Measurements from ENCODE around the gene RNF207. TPM values are rescaled to one million over a fixed set of nuclear protein-coding genes. Genes with fewer than 3 reads are reported as not detected.

The RNF207 gene
- total RNA-seq, 1 donor from 2014 or later, result 5.6 TPM

DNA sequence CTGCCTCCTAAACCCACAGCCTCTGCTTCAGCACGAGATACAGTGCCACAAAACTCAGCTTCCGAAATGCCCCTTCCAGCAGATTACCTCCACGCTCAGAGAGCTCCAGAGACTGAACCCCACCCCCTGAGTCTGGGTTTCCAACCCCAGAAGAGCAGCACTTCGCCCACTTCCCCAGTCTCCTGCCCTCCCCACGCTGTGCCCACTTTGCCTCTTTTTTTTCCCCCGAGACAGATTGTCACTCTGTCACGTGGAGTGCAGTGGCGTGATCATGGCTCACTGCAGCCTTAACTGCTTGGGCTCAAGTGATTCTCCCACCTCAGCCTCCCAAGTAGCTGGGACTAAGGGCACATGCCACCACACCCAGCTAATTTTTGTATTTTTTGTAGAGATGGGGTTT, 19.7 kb downstream of the RNF207 start:
- H3K4me1 Mint-ChIP-seq (ENCODE audit: low read depth, unreplicated experiment), result no peaks in the 10 kb centered on the region
- no peak overlapping the region for H3K27ac Mint-ChIP-seq (ENCODE audit: unreplicated experiment)
- DNase-seq, result no peak
- no peak overlapping the region for H3K4me3 Mint-ChIP-seq (ENCODE audit: unreplicated experiment)
- no peaks in the 10 kb centered on the region for H3K27me3 Mint-ChIP-seq (ENCODE audit: unreplicated experiment)
- H3K36me3 Mint-ChIP-seq (ENCODE audit: unreplicated experiment), result no peaks in the 10 kb centered on the region
- H3K9me3 Mint-ChIP-seq (ENCODE audit: unreplicated experiment), result peaks cover 8% of the 10 kb centered on the region
- TF ChIP-seq, protein P1, sequence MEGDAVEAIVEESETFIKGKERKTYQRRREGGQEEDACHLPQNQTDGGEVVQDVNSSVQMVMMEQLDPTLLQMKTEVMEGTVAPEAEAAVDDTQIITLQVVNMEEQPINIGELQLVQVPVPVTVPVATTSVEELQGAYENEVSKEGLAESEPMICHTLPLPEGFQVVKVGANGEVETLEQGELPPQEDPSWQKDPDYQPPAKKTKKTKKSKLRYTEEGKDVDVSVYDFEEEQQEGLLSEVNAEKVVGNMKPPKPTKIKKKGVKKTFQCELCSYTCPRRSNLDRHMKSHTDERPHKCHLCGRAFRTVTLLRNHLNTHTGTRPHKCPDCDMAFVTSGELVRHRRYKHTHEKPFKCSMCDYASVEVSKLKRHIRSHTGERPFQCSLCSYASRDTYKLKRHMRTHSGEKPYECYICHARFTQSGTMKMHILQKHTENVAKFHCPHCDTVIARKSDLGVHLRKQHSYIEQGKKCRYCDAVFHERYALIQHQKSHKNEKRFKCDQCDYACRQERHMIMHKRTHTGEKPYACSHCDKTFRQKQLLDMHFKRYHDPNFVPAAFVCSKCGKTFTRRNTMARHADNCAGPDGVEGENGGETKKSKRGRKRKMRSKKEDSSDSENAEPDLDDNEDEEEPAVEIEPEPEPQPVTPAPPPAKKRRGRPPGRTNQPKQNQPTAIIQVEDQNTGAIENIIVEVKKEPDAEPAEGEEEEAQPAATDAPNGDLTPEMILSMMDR (IDR thresholded peaks at IDR 0.05; ENCODE audit: partially characterized antibody, unreplicated experiment), result no peak

DNA sequence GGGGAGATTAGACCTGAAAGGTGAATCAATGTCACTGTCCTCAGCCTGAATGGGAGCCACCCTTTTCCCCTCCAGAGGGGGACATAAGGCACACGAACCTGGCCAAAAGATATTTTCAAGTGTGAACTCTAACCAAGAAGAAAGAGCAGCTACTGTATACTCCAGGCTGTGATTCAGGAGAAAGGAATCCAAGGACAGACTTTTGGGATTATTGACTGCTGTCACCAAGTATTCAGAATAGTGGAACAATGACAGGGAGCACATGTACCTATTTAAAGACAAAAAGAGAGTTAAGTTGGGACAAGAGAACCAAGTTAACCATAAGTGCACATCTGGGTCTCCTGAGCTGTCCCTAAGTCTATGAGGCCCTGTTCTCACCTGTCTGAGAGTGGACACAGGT, 27.5 kb downstream of the RNF207 start:
- Mint-ChIP-seq H3K27me3 (ENCODE audit: unreplicated experiment) (peaks cover 6% of the 10 kb centered on the region), H3K27ac (ENCODE audit: unreplicated experiment) (no peak overlapping the region), H3K4me3 (ENCODE audit: unreplicated experiment) (peak overlapping the region; percentile 52), H3K36me3 (ENCODE audit: unreplicated experiment) (peaks cover 4% of the 10 kb centered on the region), H3K9me3 (ENCODE audit: unreplicated experiment) (peaks cover 17% of the 10 kb centered on the region), H3K4me1 (ENCODE audit: low read depth, unreplicated experiment) (peaks cover 10% of the 10 kb centered on the region)
- TF ChIP-seq, protein P1 (IDR thresholded peaks at IDR 0.05; ENCODE audit: partially characterized antibody, unreplicated experiment), result no peak
- no peak for DNase-seq

DNA sequence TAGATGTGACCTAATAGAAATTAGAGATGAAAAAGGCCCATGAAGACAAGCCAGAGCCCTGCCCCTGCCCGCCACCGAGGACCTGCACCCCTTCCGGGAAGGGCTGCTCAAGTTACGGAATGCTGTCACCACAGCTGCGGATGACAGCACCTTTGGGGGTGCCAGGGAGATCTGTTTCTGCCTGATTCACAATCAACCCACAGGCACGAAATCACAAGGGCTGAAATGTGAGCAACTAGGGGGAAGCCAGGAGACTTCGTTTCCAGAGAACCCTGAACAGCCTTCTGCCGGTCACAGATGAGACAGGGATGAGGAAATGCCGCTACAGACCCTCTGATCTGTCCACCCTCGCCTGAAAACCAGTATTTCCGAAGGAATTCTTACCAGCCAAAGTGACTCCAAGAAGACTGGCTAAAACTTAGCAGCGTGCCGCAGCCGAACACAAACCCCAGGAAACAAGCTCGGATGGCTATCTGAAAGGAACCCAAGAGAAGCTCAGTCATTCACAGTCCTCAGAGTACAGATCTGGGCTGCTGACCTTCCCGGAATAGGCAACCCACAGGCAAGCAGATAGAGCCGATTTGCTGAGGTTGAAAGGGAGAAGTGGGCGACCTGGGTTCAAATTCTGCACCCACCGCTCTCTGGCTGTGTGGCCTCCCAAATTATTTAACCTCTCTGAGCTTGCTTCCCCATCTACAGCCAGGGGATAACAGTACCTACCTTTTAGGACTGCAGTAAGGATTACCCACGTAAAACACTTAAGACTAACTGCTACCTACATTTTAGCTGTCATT, 28.8 kb downstream of the RNF207 start:
- Mint-ChIP-seq H3K4me3 (ENCODE audit: unreplicated experiment) (peak overlapping the region; percentile 91), H3K27me3 (ENCODE audit: unreplicated experiment) (peaks cover 6% of the 10 kb centered on the region), H3K36me3 (ENCODE audit: unreplicated experiment) (peaks cover 4% of the 10 kb centered on the region), H3K4me1 (ENCODE audit: low read depth, unreplicated experiment) (peaks cover 10% of the 10 kb centered on the region), H3K27ac (ENCODE audit: unreplicated experiment) (peak overlapping the region; percentile 82), H3K9me3 (ENCODE audit: unreplicated experiment) (peaks cover 17% of the 10 kb centered on the region)
- TF ChIP-seq, protein P1 (IDR thresholded peaks at IDR 0.05; ENCODE audit: partially characterized antibody, unreplicated experiment), result no peak
- DNase-seq, result no peak

DNA sequence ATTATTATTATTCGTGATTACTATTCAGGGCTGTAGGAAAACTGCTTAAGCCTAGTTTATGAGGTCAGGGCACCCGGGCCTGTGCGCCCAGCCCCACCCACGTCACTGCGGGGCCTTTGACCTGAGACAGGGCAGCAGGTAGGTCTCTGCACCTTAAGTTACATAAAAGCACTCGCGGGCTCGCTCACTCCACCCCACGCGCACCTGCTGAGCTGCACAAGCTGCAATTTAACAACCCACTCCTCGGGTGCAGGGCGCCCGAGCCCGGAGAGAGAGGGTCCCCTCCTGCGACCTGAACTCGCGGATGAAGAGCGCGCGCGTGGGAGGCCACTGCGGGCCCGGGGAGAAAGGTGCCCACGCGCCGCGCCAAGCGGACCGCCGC, 29.4 kb downstream of the RNF207 start:
- no peak for DNase-seq
- Mint-ChIP-seq H3K36me3 (ENCODE audit: unreplicated experiment) (peaks cover 4% of the 10 kb centered on the region), H3K4me1 (ENCODE audit: low read depth, unreplicated experiment) (peaks cover 12% of the 10 kb centered on the region), H3K9me3 (ENCODE audit: unreplicated experiment) (peaks cover 17% of the 10 kb centered on the region), H3K4me3 (ENCODE audit: unreplicated experiment) (peak overlapping the region; percentile 91), H3K27ac (ENCODE audit: unreplicated experiment) (peak overlapping the region; percentile 70), H3K27me3 (ENCODE audit: unreplicated experiment) (peaks cover 8% of the 10 kb centered on the region)
- TF ChIP-seq, protein P1 (IDR thresholded peaks at IDR 0.05; ENCODE audit: partially characterized antibody, unreplicated experiment), result no peak

DNA sequence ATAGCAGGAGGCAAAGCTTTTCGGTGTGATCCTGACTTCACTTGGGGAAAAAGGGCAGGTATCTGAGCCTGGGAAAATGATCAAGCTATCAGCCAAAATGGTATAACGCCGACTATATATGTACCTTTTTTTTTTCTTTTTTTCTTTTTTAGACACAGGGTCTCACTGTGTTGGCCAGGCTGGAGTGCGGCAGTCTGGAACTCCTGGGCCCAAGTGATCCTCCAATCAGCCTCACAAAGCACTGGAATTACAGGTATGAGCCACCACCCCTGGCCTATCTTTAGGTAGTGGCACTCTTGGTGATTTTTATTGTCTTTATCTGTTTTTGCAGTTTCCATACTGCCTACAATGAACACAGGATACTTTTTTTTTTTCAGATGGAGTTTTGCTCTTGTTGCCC, 31.2 kb downstream of the RNF207 start:
- TF ChIP-seq, protein P1 (IDR thresholded peaks at IDR 0.05; ENCODE audit: partially characterized antibody, unreplicated experiment), result no peak
- peaks cover 17% of the 10 kb centered on the region for H3K4me1 Mint-ChIP-seq (ENCODE audit: low read depth, unreplicated experiment)

More for the DNA sequence above, 31.2 kb downstream of the RNF207 start:
- no peak overlapping the region for H3K27ac Mint-ChIP-seq (ENCODE audit: unreplicated experiment)
- H3K9me3 Mint-ChIP-seq (ENCODE audit: unreplicated experiment), result peaks cover 17% of the 10 kb centered on the region
- no peak for DNase-seq
- H3K36me3 Mint-ChIP-seq (ENCODE audit: unreplicated experiment), result peaks cover 4% of the 10 kb centered on the region
- peaks cover 8% of the 10 kb centered on the region for H3K27me3 Mint-ChIP-seq (ENCODE audit: unreplicated experiment)
- no peak overlapping the region for H3K4me3 Mint-ChIP-seq (ENCODE audit: unreplicated experiment)

All from glutamatergic neuron (in vitro differentiated cells).